ENCODE measurements around the gene TSPAN12. TPM values are rescaled to one million over a fixed set of nuclear protein-coding genes. Genes with fewer than 3 reads are reported as not detected.

TSPAN12 gene
- total and polyA plus RNA-seq, 2 donors (not counting 1 experiment from before 2014, with no cell fraction given), result not detected

DNA sequence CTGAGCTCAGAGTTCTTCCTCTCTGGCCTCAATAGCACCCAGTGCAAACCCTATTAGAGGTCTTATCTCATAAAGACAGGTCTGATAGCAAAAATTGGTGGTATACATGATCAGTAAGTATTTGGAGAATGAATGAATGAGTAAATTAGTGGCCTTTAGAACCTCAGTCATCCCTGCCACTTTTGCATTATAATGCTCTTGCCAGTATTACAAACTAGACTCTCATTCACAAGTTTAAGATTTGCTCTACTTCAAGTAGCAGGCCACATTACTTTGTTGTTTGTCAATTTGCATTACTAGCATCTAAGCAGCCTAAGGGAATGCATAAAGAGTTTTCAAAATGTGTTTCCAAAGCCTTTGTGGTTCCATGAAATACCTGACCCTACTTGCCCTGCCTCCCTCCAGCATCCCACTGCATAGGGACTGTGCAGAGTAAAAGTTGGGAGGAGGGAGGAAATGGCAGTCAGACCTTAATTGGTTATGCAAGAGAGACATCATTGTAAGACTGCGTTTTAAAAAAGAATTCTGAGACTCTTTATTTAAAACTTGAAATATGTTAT, 21.3 kb downstream of the TSPAN12 start:
- Histone ChIP-seq H3K4me1 (ENCODE audit: control insufficient read depth in 2 of 2, insufficient read depth in 2 of 2, low read length in 2 of 2) (no peaks in the 10 kb centered on the region), H3K9me3 (ENCODE audit: control extremely low read depth in 1 of 3, control insufficient read depth in 2 of 3, insufficient read depth in 1 of 3, low read length in 2 of 3) (no peaks in the 10 kb centered on the region), H3K27ac (ENCODE audit: low read length in 2 of 2) (no peak overlapping the region), H3K79me2 (ENCODE audit: control insufficient read depth, insufficient read depth, low read length) (no peaks in the 10 kb centered on the region), H3K4me3 (ENCODE audit: control extremely low read depth in 1 of 5, extremely low read depth in 1 of 5, insufficient read depth in 1 of 5, low read depth in 2 of 5, low read length in 4 of 5) (no peak overlapping the region), H2AFZ (ENCODE audit: insufficient read depth, low read depth, low read length, poor library complexity, severe bottlenecking) (no peak overlapping the region), H4K20me1 (ENCODE audit: control insufficient read depth, insufficient read depth, low read length, poor library complexity, severe bottlenecking) (no peaks in the 10 kb centered on the region), H3K9ac (ENCODE audit: low read length) (no peak overlapping the region), H3K36me3 (replicated peaks in 1 of 2; ENCODE audit: control extremely low read depth in 1 of 2, control insufficient read depth in 1 of 2, extremely low read depth in 1 of 2, insufficient read depth in 2 of 2, low read length in 1 of 2) (no peaks in the 10 kb centered on the region), H3K27me3 (replicated peaks in 1 of 4; ENCODE audit: control extremely low read depth in 1 of 4, control insufficient read depth in 3 of 4, insufficient read depth in 4 of 4, low read length in 3 of 4) (no peaks in the 10 kb centered on the region), H3K4me2 (replicated peaks; ENCODE audit: low read depth, low read length, poor library complexity, severe bottlenecking) (no peak overlapping the region)
- peaks cover 16% of the 10 kb centered on the region for H3K27me3 Mint-ChIP-seq
- ChIA-PET CTCF (no interaction called here), POLR2A (no interaction called here)
- TF ChIP-seq, protein P1, sequence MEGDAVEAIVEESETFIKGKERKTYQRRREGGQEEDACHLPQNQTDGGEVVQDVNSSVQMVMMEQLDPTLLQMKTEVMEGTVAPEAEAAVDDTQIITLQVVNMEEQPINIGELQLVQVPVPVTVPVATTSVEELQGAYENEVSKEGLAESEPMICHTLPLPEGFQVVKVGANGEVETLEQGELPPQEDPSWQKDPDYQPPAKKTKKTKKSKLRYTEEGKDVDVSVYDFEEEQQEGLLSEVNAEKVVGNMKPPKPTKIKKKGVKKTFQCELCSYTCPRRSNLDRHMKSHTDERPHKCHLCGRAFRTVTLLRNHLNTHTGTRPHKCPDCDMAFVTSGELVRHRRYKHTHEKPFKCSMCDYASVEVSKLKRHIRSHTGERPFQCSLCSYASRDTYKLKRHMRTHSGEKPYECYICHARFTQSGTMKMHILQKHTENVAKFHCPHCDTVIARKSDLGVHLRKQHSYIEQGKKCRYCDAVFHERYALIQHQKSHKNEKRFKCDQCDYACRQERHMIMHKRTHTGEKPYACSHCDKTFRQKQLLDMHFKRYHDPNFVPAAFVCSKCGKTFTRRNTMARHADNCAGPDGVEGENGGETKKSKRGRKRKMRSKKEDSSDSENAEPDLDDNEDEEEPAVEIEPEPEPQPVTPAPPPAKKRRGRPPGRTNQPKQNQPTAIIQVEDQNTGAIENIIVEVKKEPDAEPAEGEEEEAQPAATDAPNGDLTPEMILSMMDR (IDR thresholded peaks at IDR 0.05), result no peak
- TF ChIP-seq EZH2 (IDR thresholded peaks at IDR 0.05; ENCODE audit: borderline replicate concordance, insufficient read depth, low read depth, low read length, poor library complexity, severe bottlenecking), result no peak
- no peak for ATAC-seq (ENCODE audit: low read depth)
- no peaks in the 10 kb centered on the region for H3K4me1 Mint-ChIP-seq
- intact Hi-C loops (cut with micrococcal nuclease), result no loop called here
- H3K9me3 Mint-ChIP-seq (ENCODE audit: insufficient read depth), result no peaks in the 10 kb centered on the region
- no CpG with 5 or more reads among the region's 1 CpG for WGBS (ENCODE audit: insufficient coverage)
- H3K27ac Mint-ChIP-seq, result no peak overlapping the region
- no peak overlapping the region for H3K4me3 Mint-ChIP-seq
- DNase-seq, result no peak

DNA sequence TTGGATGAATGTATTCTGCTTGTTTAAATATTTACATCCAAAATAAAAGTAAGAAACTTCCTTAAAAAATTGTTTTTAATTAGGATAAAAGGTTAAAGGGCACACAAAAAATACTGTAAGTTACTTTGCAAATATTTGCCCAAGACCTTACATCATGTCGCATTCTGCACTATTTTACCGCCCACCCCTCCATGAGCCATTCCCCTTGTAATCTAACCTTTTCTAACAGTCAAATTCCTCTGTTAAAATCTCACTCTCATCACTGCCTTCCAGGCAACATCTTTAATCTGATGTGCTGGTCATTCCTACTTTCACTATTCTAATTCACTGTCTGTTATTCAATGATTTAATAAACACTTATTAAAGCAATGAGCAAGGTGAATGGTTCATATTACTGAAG, 23.2 kb downstream of the TSPAN12 start:
- Histone ChIP-seq H3K9ac (ENCODE audit: low read length) (no peak overlapping the region), H3K4me2 (replicated peaks; ENCODE audit: low read depth, low read length, poor library complexity, severe bottlenecking) (no peak overlapping the region)

More for the DNA sequence above, 23.2 kb downstream of the TSPAN12 start:
- DNase-seq (no peak), ATAC-seq (ENCODE audit: low read depth) (no peak)
- peaks cover 15% of the 10 kb centered on the region for H3K27me3 Mint-ChIP-seq
- Histone ChIP-seq H3K36me3 (replicated peaks in 1 of 2; ENCODE audit: control extremely low read depth in 1 of 2, control insufficient read depth in 1 of 2, extremely low read depth in 1 of 2, insufficient read depth in 2 of 2, low read length in 1 of 2) (no peaks in the 10 kb centered on the region), H3K27ac (ENCODE audit: low read length in 2 of 2) (no peak overlapping the region), H3K4me1 (ENCODE audit: control insufficient read depth in 2 of 2, insufficient read depth in 2 of 2, low read length in 2 of 2) (no peaks in the 10 kb centered on the region), H3K79me2 (ENCODE audit: control insufficient read depth, insufficient read depth, low read length) (no peaks in the 10 kb centered on the region), H3K27me3 (replicated peaks in 1 of 4; ENCODE audit: control extremely low read depth in 1 of 4, control insufficient read depth in 3 of 4, insufficient read depth in 4 of 4, low read length in 3 of 4) (peaks cover 0 to 5% (median 0%) of the 10 kb centered on the region in 4 experiments), H2AFZ (ENCODE audit: insufficient read depth, low read depth, low read length, poor library complexity, severe bottlenecking) (no peak overlapping the region), H3K9me3 (ENCODE audit: control extremely low read depth in 1 of 3, control insufficient read depth in 2 of 3, insufficient read depth in 1 of 3, low read length in 2 of 3) (no peaks in the 10 kb centered on the region), H4K20me1 (ENCODE audit: control insufficient read depth, insufficient read depth, low read length, poor library complexity, severe bottlenecking) (no peaks in the 10 kb centered on the region), H3K4me3 (ENCODE audit: control extremely low read depth in 1 of 5, extremely low read depth in 1 of 5, insufficient read depth in 1 of 5, low read depth in 2 of 5, low read length in 4 of 5) (no peak overlapping the region)
- no peaks in the 10 kb centered on the region for H3K9me3 Mint-ChIP-seq (ENCODE audit: insufficient read depth)
- POLR2A ChIA-PET, result no interaction called here
- no peaks in the 10 kb centered on the region for H3K4me1 Mint-ChIP-seq
- intact Hi-C loops (cut with micrococcal nuclease), result no loop called here
- TF ChIP-seq EZH2 (IDR thresholded peaks at IDR 0.05; ENCODE audit: borderline replicate concordance, insufficient read depth, low read depth, low read length, poor library complexity, severe bottlenecking), result no peak
- TF ChIP-seq, protein P1 (IDR thresholded peaks at IDR 0.05), result no peak
- CTCF ChIA-PET, result no interaction called here
- H3K27ac Mint-ChIP-seq, result no peak overlapping the region
- WGBS (ENCODE audit: insufficient coverage), result 100% methylated on average over 2 of the region's 2 CpGs
- H3K4me3 Mint-ChIP-seq, result no peak overlapping the region
